ENCODE results near the gene F5.

Gene F5

GRCh38 chr1:169529068-169529642, 57.1 kb downstream of the F5 start:
- no peak overlapping the region for H3K4me3 Mint-ChIP-seq

GRCh38 chr1:169528215-169529067, 57.8 kb downstream of the F5 start:
- TF ChIP-seq CTCF (IDR thresholded peaks at IDR 0.05): no peak
- H3K4me3 Mint-ChIP-seq: no peak overlapping the region
- no peaks in the 10 kb centered on the region for H3K4me1 Mint-ChIP-seq

More at GRCh38 chr1:169529068-169529642, 57.1 kb downstream of the F5 start:
- Mint-ChIP-seq H3K4me1 (no peaks in the 10 kb centered on the region), H3K27ac (no peak overlapping the region), H3K36me3 (ENCODE audit: low read depth) (no peaks in the 10 kb centered on the region), H3K27me3 (ENCODE audit: low read depth, poor library complexity) (peaks cover 13% of the 10 kb centered on the region), H3K9me3 (peaks cover 3% of the 10 kb centered on the region)
- DNase-seq: no peak
- no peak for TF ChIP-seq CTCF (IDR thresholded peaks at IDR 0.05)

GRCh38 chr1:169527451-169528214, 58.6 kb downstream of the F5 start:
- Mint-ChIP-seq H3K27me3 (ENCODE audit: low read depth, poor library complexity) (peaks cover 6% of the 10 kb centered on the region), H3K9me3 (no peaks in the 10 kb centered on the region), H3K4me3 (no peak overlapping the region), H3K27ac (no peak overlapping the region), H3K4me1 (no peaks in the 10 kb centered on the region), H3K36me3 (ENCODE audit: low read depth) (no peaks in the 10 kb centered on the region)
- TF ChIP-seq CTCF (IDR thresholded peaks at IDR 0.05): no peak
- no peak for DNase-seq

More at GRCh38 chr1:169528215-169529067, 57.8 kb downstream of the F5 start:
- Mint-ChIP-seq H3K27me3 (ENCODE audit: low read depth, poor library complexity) (peaks cover 13% of the 10 kb centered on the region), H3K9me3 (peaks cover 3% of the 10 kb centered on the region), H3K36me3 (ENCODE audit: low read depth) (no peaks in the 10 kb centered on the region), H3K27ac (no peak overlapping the region)
- no peak for DNase-seq

GRCh38 chr1:169527001-169527400, 59.3 kb downstream of the F5 start:
- no peak overlapping the region for H3K27ac Mint-ChIP-seq
- H3K4me1 Mint-ChIP-seq: no peaks in the 10 kb centered on the region
- no peak overlapping the region for H3K4me3 Mint-ChIP-seq
- no peaks in the 10 kb centered on the region for H3K9me3 Mint-ChIP-seq
- no peak for DNase-seq
- no peak for TF ChIP-seq CTCF (IDR thresholded peaks at IDR 0.05)
- peaks cover 4% of the 10 kb centered on the region for H3K27me3 Mint-ChIP-seq (ENCODE audit: low read depth, poor library complexity)
- H3K36me3 Mint-ChIP-seq (ENCODE audit: low read depth): no peaks in the 10 kb centered on the region

- no peak for TF ChIP-seq CTCF (IDR thresholded peaks at IDR 0.05)
- no peak for DNase-seq
- no peak overlapping the region for H3K4me3 Mint-ChIP-seq
- H3K9me3 Mint-ChIP-seq: no peaks in the 10 kb centered on the region
- no peaks in the 10 kb centered on the region for H3K36me3 Mint-ChIP-seq (ENCODE audit: low read depth)
- H3K4me1 Mint-ChIP-seq: no peaks in the 10 kb centered on the region
- H3K27me3 Mint-ChIP-seq (ENCODE audit: low read depth, poor library complexity): peaks cover 4% of the 10 kb centered on the region
- H3K27ac Mint-ChIP-seq: no peak overlapping the region
These were observed 60.0 kb downstream of the F5 start for GRCh38 chr1:169526120-169526832.

All from nephron progenitor cell (in vitro differentiated cells).